Measurements from ENCODE around the gene PSD2.

Gene PSD2

GRCh38 chr5:139794067-139794846 lies 1.4 kb upstream of the PSD2 start:
- Histone ChIP-seq H3K27ac (ENCODE audit: low read length) (no peak overlapping the region), H3K4me3 (ENCODE audit: low read length) (no peak overlapping the region), H3K27me3 (ENCODE audit: low read depth, low read length) (no peaks in the 10 kb centered on the region), H3K36me3 (replicated peaks; ENCODE audit: low read depth, low read length) (no peaks in the 10 kb centered on the region), H3K9ac (ENCODE audit: low read length) (no peak overlapping the region), H3K9me3 (ENCODE audit: insufficient read depth, low read length) (no peaks in the 10 kb centered on the region), H4K20me1 (ENCODE audit: insufficient read depth, low read length) (no peaks in the 10 kb centered on the region), H3K79me2 (ENCODE audit: low read length) (no peaks in the 10 kb centered on the region), H3K4me1 (ENCODE audit: low read length) (no peaks in the 10 kb centered on the region), H3K4me2 (ENCODE audit: low read length) (no peak overlapping the region), H2AFZ (ENCODE audit: low read depth, low read length) (no peak overlapping the region)
- TF ChIP-seq CTCF (IDR thresholded peaks at IDR 0.05; ENCODE audit: low read depth, low read length) = no peak
- TF ChIP-seq EZH2phosphoT487 (IDR thresholded peaks at IDR 0.05; ENCODE audit: low read depth) = no peak

- H3K4me2 ChIP-seq (ENCODE audit: low read length) = no peak overlapping the region
Measured at GRCh38 chr5:139796061-139796806, 626 bp downstream of the PSD2 start.

GRCh38 chr5:139797335-139797734 lies 1.7 kb downstream of the PSD2 start:
- no peak overlapping the region for H3K4me2 ChIP-seq (ENCODE audit: low read length)
- H3K27ac ChIP-seq (ENCODE audit: low read length) = no peak overlapping the region
- no peaks in the 10 kb centered on the region for H3K79me2 ChIP-seq (ENCODE audit: low read length)
- H3K9me3 ChIP-seq (ENCODE audit: insufficient read depth, low read length) = no peaks in the 10 kb centered on the region
- no peak overlapping the region for H3K4me3 ChIP-seq (ENCODE audit: low read length)
- peaks cover 12% of the 10 kb centered on the region; the same call in 1 of the 2 replicates for H3K27me3 ChIP-seq (ENCODE audit: low read depth, low read length)
- H4K20me1 ChIP-seq (ENCODE audit: insufficient read depth, low read length) = no peaks in the 10 kb centered on the region
- H2AFZ ChIP-seq (ENCODE audit: low read depth, low read length) = no peak overlapping the region
- H3K4me1 ChIP-seq (ENCODE audit: low read length) = no peaks in the 10 kb centered on the region
- H3K36me3 ChIP-seq (replicated peaks; ENCODE audit: low read depth, low read length) = no peaks in the 10 kb centered on the region
- TF ChIP-seq EZH2phosphoT487 (IDR thresholded peaks at IDR 0.05; ENCODE audit: low read depth) = no peak
- TF ChIP-seq CTCF (IDR thresholded peaks at IDR 0.05; ENCODE audit: low read depth, low read length) = no peak
- no peak overlapping the region for H3K9ac ChIP-seq (ENCODE audit: low read length)

More at GRCh38 chr5:139796061-139796806, 626 bp downstream of the PSD2 start:
- Histone ChIP-seq H4K20me1 (ENCODE audit: insufficient read depth, low read length) (no peaks in the 10 kb centered on the region), H3K4me3 (ENCODE audit: low read length) (no peak overlapping the region), H3K27me3 (ENCODE audit: low read depth, low read length) (peaks cover 1% of the 10 kb centered on the region; the same call in 1 of the 2 replicates), H3K4me1 (ENCODE audit: low read length) (no peaks in the 10 kb centered on the region), H3K36me3 (replicated peaks; ENCODE audit: low read depth, low read length) (no peaks in the 10 kb centered on the region), H3K27ac (ENCODE audit: low read length) (no peak overlapping the region), H3K9ac (ENCODE audit: low read length) (no peak overlapping the region), H3K79me2 (ENCODE audit: low read length) (no peaks in the 10 kb centered on the region), H3K9me3 (ENCODE audit: insufficient read depth, low read length) (no peaks in the 10 kb centered on the region), H2AFZ (ENCODE audit: low read depth, low read length) (no peak overlapping the region)
- TF ChIP-seq CTCF (IDR thresholded peaks at IDR 0.05; ENCODE audit: low read depth, low read length) (no peak), EZH2phosphoT487 (IDR thresholded peaks at IDR 0.05; ENCODE audit: low read depth) (no peak)

- Histone ChIP-seq H3K36me3 (replicated peaks; ENCODE audit: low read depth, low read length) (no peaks in the 10 kb centered on the region), H3K79me2 (ENCODE audit: low read length) (no peaks in the 10 kb centered on the region), H3K4me3 (ENCODE audit: low read length) (no peak overlapping the region), H3K9ac (ENCODE audit: low read length) (no peak overlapping the region), H3K27me3 (ENCODE audit: low read depth, low read length) (peaks cover 16% of the 10 kb centered on the region; the same call in 1 of the 2 replicates), H3K9me3 (ENCODE audit: insufficient read depth, low read length) (no peaks in the 10 kb centered on the region), H3K4me1 (ENCODE audit: low read length) (no peaks in the 10 kb centered on the region), H2AFZ (ENCODE audit: low read depth, low read length) (no peak overlapping the region), H3K27ac (ENCODE audit: low read length) (no peak overlapping the region), H4K20me1 (ENCODE audit: insufficient read depth, low read length) (no peaks in the 10 kb centered on the region), H3K4me2 (ENCODE audit: low read length) (no peak overlapping the region)
- TF ChIP-seq CTCF (IDR thresholded peaks at IDR 0.05; ENCODE audit: low read depth, low read length) (no peak), EZH2phosphoT487 (IDR thresholded peaks at IDR 0.05; ENCODE audit: low read depth) (no peak)
Measured at GRCh38 chr5:139797856-139798510, 2.4 kb downstream of the PSD2 start.

Measured in OCI-LY3 (cell line).